ENCODE data around the gene NIBAN1.

DNA sequence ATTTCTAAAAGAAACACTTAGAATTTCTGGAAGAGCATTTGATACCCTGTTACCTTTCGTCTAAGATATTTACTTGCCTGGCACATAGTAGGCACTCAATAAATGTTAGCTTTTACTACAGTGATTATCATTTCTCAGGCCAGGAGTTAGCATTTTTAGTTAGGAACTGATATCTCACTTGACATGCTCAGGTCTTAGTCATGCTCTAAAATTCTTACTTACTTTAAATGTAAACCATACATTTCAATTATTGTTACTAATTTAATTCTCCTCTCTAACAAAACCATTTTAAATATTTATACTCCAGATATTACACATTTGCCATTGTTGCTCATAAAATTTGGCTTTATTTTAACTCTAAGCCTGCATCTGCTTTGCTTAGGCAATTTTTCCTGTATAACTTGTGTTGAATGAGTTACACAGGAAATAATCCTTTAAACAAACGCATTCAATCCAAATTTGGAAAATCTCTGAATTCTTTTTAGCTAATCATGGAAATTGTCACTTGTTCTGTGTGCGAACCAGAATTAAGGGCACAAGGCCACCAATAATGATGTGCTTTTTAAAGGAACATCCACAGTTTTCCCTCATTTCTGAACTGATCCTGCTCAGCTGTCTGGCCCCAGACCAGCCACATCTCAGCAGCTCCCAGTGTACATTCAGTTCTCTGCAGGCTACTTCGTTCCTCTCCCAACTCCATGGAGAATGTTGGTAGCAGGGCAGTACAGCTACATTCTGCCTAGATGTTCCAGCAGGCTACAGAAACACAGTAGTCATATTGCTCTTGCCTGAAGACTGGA lies 15.6 kb downstream of the NIBAN1 start:
- TF ChIP-seq CTCF (IDR thresholded peaks at IDR 0.05; ENCODE audit: low read depth, low read length) = no peak
- TF ChIP-seq EZH2phosphoT487 (IDR thresholded peaks at IDR 0.05; ENCODE audit: low read depth) = no peak

Measured in OCI-LY3 (cell line).